Ovary (tissue), 9 donors: Measurements from ENCODE around the gene PDZD4. TPM values are rescaled to one million over a fixed set of nuclear protein-coding genes. Genes with fewer than 3 reads are reported as not detected.

Experiments used
- DNase-seq, 5 donors: peaks; one replicate each; pipeline ENCODE4 v3.0.0-alpha.2; 2019 to 2020
- H3K27ac ChIP-seq, 2 donors: fragments of 200-600 bp; one replicate each; pipeline versions ENCODE4 v1.5.1 to v1.8.0; 2019 to 2022
- H3K27me3 ChIP-seq: fragments of 200-600 bp; one replicate; pipeline ENCODE4 v1.8.0; 2022
- H3K36me3 ChIP-seq: fragments of 200-600 bp; sonication (generic); one replicate; pipeline ENCODE4 v1.5.1; 2019
- H3K4me1 ChIP-seq: one replicate; pipeline ENCODE4 v1.8.1; 2013; ENCODE audit warnings: mild to moderate bottlenecking, moderate library complexity; ENCODE audit not compliant: insufficient read depth
- H3K4me3 ChIP-seq: fragments of 200-600 bp; sonication (generic); one replicate; pipeline ENCODE4 v1.5.1; 2017
- H3K9me3 ChIP-seq, 2 donors: fragments of 200-600 bp in 1 of 2; sonication (generic) in 1 of 2; one replicate each; pipeline versions ENCODE4 v1.5.1 to v1.8.1; 2013 to 2019; ENCODE audit warnings: mild to moderate bottlenecking in 1 of 2, moderate library complexity in 1 of 2
- CTCF ChIP-seq, 3 donors: fragments of 450-650 bp in 2 of 3; fragments of 200-600 bp in 1 of 3; IDR thresholded peaks; one replicate each; pipeline versions ENCODE4 v1.5.1 to v1.8.0; 2016 to 2022; ENCODE audit warnings: antibody characterized with exemption in 3 of 3, mild to moderate bottlenecking in 1 of 3
- EP300 ChIP-seq: sonication (generic); formaldehyde crosslinking; IDR thresholded peaks from one replicate; pipeline ENCODE4 v1.6.1; 2017; ENCODE audit warnings: antibody characterized with exemption
- POLR2A ChIP-seq: fragments of 450-650 bp; IDR thresholded peaks from one replicate; pipeline ENCODE4 v1.6.1; 2017; ENCODE audit warnings: antibody characterized with exemption, mild to moderate bottlenecking, moderate library complexity
- WGBS, 3 donors: extraction: QIAGEN DNeasy Blood & Tissue Kit in 1 of 3; methylation state at CpG; one replicate each; pipeline versions ENCODE4 v1.1.5 to v1.1.7; 2013 to 2017; 5-methylcytosine and 5-hydroxymethylcytosine counted together
- intact Hi-C, 4 donors: fragments of 100-400 bp; cut with DNase I; formaldehyde crosslinking; loops; one replicate each; pipeline versions ENCODE4 v1.11.0 to v1.15.1; 2022 to 2023
- polyA plus RNA-seq, 2 donors: library from polyadenylated mRNA; stranded (reverse); fragments of 200-250 nt in 1 of 2; fragments of 350-450 nt in 1 of 2; fragmentation: Illumina TruSeq in 1 of 2; extraction: RNeasy Lipid Tissue Mini Kit (QIAGEN cat#74804) in 1 of 2; gene quantifications; one replicate each; pipeline ENCODE4 v1.2.3, GENCODE V29; 2013 to 2014
- total RNA-seq, 7 donors: library from RNA; depleted of rRNA in 2 of 7; stranded (reverse); fragments of >200 nt in 2 of 7; fragmentation: NEBNext Ultra II Directional in 3 of 7; extraction: Animal tissue kit (Norgen Biotek cat#: 25700) in 3 of 7; gene quantifications; one replicate each; pipeline versions ENCODE4 v1.1.0 to v1.2.4, GENCODE V29; 2016 to 2023
- donor health status: DM: no; HTN: no; CAD: no; lungs with moderate emphysema.
- donor health status: DM: no; HTN: no; CAD: no.
- donor health status: Bipolar disorder and iron deficiency.
- donor health status: DM: yes; HTN: yes; CAD: no.
- donor health status: DM: no; HTN: no; CAD: no.
- donor health status: DM: yes; HTN: yes; CAD: no.

PDZD4 gene
- total and polyA plus RNA-seq, 9 donors: 0.73 to 8.6 (median 2.2) TPM

GRCh38 chrX:153776611-153777045, 53.7 kb downstream of the PDZD4 start:
- H3K4me1 ChIP-seq: no peaks in the 10 kb centered on the region
- H3K27me3 ChIP-seq: no peaks in the 10 kb centered on the region
- intact Hi-C loops: no loop called here
- no peak for DNase-seq
- no peak overlapping the region for H3K4me3 ChIP-seq
- H3K27ac ChIP-seq: no peak overlapping the region
- no peaks in the 10 kb centered on the region for H3K36me3 ChIP-seq
- WGBS, 3 donors: 69 to 89% (median 82%) methylated on average over 10 to 18 of the region's 22 CpGs
- no peak for TF ChIP-seq POLR2A
- no peak for TF ChIP-seq EP300
- no peak for TF ChIP-seq CTCF (IDR thresholded peaks at IDR 0.05)
- H3K9me3 ChIP-seq: no peaks in the 10 kb centered on the region

GRCh38 chrX:153776120-153776599, 54.2 kb downstream of the PDZD4 start:
- Histone ChIP-seq H3K4me3 (no peak overlapping the region), H3K27ac (no peak overlapping the region), H3K27me3 (no peaks in the 10 kb centered on the region), H3K4me1 (no peaks in the 10 kb centered on the region), H3K9me3 (no peaks in the 10 kb centered on the region), H3K36me3 (no peaks in the 10 kb centered on the region)
- TF ChIP-seq CTCF (IDR thresholded peaks at IDR 0.05): no peak
- TF ChIP-seq EP300: no peak
- no peak for DNase-seq
- intact Hi-C loops: no loop called here
- WGBS, 3 donors: 72 to 87% (median 86%) methylated on average over 6 to 20 of the region's 20 CpGs

- no peak overlapping the region for H3K4me3 ChIP-seq
- 89 to 95% (median 92%) methylated on average over 36 to 42 of the region's 42 CpGs for WGBS, 3 donors
- no peaks in the 10 kb centered on the region for H3K9me3 ChIP-seq
- H3K27ac ChIP-seq: no peak overlapping the region
- peak in 2 of 5 donors; percentile 18 to 30 for DNase-seq
- no peaks in the 10 kb centered on the region for H3K4me1 ChIP-seq
- TF ChIP-seq CTCF (IDR thresholded peaks at IDR 0.05) (no peak), EP300 (no peak)
- intact Hi-C loops: no loop called here
- no peaks in the 10 kb centered on the region for H3K27me3 ChIP-seq
- no peaks in the 10 kb centered on the region for H3K36me3 ChIP-seq
These were observed 54.8 kb downstream of the PDZD4 start for GRCh38 chrX:153775293-153776119.

GRCh38 chrX:153774576-153775292, 55.6 kb downstream of the PDZD4 start:
- DNase-seq: peak in 3 of 5 donors; percentile 16 to 29 (median 17)
- Histone ChIP-seq H3K9me3 (no peaks in the 10 kb centered on the region), H3K27ac (no peak overlapping the region), H3K36me3 (no peaks in the 10 kb centered on the region), H3K4me1 (no peaks in the 10 kb centered on the region), H3K27me3 (no peaks in the 10 kb centered on the region), H3K4me3 (no peak overlapping the region)
- TF ChIP-seq EP300: no peak
- TF ChIP-seq CTCF (IDR thresholded peaks at IDR 0.05): no peak
- TF ChIP-seq POLR2A: no peak
- intact Hi-C loops: loop anchor here in 1 of 4 donors (5.0 kb wide), 1 partner anchor 1443 kb away; the partner anchor contains the start of gene VBP1
- WGBS, 3 donors: 92 to 93% (median 92%) methylated on average over 34 to 37 of the region's 37 CpGs
